ENCODE data around the gene GNB5. TPM values are rescaled to one million over a fixed set of nuclear protein-coding genes. Genes with fewer than 3 reads are reported as not detected.

The GNB5 gene
- total and polyA plus RNA-seq, 2 experiments from 2014 or later = 21.3 to 21.6 TPM

DNA sequence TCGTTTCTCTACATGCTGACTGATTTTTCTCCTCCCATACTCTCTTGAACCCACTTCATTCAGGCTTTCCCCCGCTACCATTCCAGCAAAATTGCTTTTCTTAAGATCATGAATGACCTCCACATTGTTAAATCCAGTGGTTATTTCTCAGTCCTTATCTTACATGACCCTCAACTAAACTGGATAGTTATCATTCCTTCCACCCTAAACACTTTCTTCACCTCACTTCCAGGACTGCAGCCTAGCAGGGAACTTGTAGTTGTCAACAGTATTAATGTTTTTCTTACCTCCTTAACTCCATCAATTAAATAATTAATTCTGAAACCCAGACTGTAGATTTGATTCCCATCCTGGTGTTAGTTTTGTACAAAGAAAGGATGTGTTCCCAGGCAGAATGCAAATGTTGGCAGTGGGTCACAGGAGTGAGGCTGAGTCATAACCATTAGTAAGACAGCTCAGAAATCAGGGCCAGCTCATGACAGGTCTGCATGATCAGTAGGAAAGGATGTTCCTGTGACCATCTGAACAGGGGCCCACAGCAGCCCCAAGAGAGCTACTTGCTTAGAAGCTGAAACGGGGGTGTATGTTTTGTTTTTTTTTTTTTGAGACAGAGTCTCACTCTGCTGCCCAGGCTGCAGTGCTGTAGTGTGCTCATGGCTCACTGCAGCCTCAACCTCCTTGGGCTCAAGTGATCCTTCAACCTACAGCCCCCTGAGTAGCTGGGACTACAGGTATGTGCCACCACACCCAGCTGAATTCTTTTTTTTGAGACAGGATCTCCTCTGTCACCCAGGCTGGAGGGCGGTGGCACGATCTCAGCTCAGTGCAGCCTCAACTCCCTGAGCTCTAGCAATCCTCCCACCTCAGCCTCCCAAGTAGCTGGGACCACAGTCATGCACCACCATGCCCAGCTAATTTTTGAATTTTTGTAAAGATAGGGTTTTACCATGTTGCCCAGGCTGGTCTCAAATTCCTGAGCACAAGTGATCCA is 87.7 kb downstream of the GNB5 start:
- Histone ChIP-seq H4K20me1 (ENCODE audit: insufficient read depth, poor library complexity, severe bottlenecking) (no peaks in the 10 kb centered on the region), H3K4me3 (no peak overlapping the region), H3K4me1 (ENCODE audit: insufficient read depth) (no peaks in the 10 kb centered on the region), H3K27ac (peak overlapping the region; percentile 42), H3K79me2 (no peaks in the 10 kb centered on the region), H2AFZ (no peak overlapping the region), H3K36me3 (replicated peaks; ENCODE audit: insufficient read depth, low read depth) (no peaks in the 10 kb centered on the region), H3K27me3 (no peaks in the 10 kb centered on the region), H3K9me2 (replicated peaks; ENCODE audit: insufficient read depth) (no peaks in the 10 kb centered on the region), H3K4me2 (no peak overlapping the region), H3K9me3 (ENCODE audit: low read depth) (no peaks in the 10 kb centered on the region)
- DNase-seq (ENCODE audit: low spot score) = peak; percentile 76
- TF ChIP-seq EZH2phosphoT487 (IDR thresholded peaks at IDR 0.05; ENCODE audit: low read depth, severe bottlenecking, unreplicated experiment) (no peak), EZH2 (IDR thresholded peaks at IDR 0.05; ENCODE audit: borderline replicate concordance) (no peak)
- TF ChIP-seq, protein P1, sequence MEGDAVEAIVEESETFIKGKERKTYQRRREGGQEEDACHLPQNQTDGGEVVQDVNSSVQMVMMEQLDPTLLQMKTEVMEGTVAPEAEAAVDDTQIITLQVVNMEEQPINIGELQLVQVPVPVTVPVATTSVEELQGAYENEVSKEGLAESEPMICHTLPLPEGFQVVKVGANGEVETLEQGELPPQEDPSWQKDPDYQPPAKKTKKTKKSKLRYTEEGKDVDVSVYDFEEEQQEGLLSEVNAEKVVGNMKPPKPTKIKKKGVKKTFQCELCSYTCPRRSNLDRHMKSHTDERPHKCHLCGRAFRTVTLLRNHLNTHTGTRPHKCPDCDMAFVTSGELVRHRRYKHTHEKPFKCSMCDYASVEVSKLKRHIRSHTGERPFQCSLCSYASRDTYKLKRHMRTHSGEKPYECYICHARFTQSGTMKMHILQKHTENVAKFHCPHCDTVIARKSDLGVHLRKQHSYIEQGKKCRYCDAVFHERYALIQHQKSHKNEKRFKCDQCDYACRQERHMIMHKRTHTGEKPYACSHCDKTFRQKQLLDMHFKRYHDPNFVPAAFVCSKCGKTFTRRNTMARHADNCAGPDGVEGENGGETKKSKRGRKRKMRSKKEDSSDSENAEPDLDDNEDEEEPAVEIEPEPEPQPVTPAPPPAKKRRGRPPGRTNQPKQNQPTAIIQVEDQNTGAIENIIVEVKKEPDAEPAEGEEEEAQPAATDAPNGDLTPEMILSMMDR (IDR thresholded peaks at IDR 0.05; ENCODE audit: poor library complexity) = no peak
- WGBS (ENCODE audit: low lambda C conversion rate, missing lambda C conversion rate) = 85% methylated on average over 5 of the region's 5 CpGs

DNA sequence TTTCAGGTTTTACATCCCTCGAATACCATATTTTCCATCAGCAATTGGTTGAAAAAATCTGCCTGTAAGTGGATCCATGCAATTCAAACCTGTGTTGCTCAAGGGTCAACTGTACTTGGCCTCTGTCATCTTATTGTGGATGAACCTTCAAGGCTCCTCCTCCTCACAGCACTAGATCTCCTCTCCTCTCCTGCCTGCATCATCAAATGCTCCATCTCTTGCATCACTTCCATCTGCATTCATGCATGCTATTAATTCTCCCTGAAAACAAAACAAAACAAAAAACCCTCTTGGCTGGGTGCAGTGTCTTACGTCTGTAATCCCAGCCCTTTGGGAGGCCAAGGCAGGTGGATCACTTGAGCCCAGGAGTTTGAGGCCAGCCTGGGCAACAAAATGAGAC is 88.7 kb downstream of the GNB5 start:
- H3K4me3 ChIP-seq = no peak overlapping the region
- no peak for DNase-seq (ENCODE audit: low spot score)
- H3K4me1 ChIP-seq (ENCODE audit: insufficient read depth) = no peaks in the 10 kb centered on the region
- 83% methylated on average over 2 of the region's 2 CpGs for WGBS (ENCODE audit: low lambda C conversion rate, missing lambda C conversion rate)
- no peak for TF ChIP-seq EZH2 (IDR thresholded peaks at IDR 0.05; ENCODE audit: borderline replicate concordance)
- no peaks in the 10 kb centered on the region for H4K20me1 ChIP-seq (ENCODE audit: insufficient read depth, poor library complexity, severe bottlenecking)
- no peaks in the 10 kb centered on the region for H3K36me3 ChIP-seq (replicated peaks; ENCODE audit: insufficient read depth, low read depth)
- no peaks in the 10 kb centered on the region for H3K9me2 ChIP-seq (replicated peaks; ENCODE audit: insufficient read depth)
- H3K4me2 ChIP-seq = no peak overlapping the region
- H3K79me2 ChIP-seq = no peaks in the 10 kb centered on the region
- H3K9me3 ChIP-seq (ENCODE audit: low read depth) = no peaks in the 10 kb centered on the region
- no peak overlapping the region for H2AFZ ChIP-seq
- no peaks in the 10 kb centered on the region for H3K27me3 ChIP-seq
- H3K27ac ChIP-seq = no peak overlapping the region

DNA sequence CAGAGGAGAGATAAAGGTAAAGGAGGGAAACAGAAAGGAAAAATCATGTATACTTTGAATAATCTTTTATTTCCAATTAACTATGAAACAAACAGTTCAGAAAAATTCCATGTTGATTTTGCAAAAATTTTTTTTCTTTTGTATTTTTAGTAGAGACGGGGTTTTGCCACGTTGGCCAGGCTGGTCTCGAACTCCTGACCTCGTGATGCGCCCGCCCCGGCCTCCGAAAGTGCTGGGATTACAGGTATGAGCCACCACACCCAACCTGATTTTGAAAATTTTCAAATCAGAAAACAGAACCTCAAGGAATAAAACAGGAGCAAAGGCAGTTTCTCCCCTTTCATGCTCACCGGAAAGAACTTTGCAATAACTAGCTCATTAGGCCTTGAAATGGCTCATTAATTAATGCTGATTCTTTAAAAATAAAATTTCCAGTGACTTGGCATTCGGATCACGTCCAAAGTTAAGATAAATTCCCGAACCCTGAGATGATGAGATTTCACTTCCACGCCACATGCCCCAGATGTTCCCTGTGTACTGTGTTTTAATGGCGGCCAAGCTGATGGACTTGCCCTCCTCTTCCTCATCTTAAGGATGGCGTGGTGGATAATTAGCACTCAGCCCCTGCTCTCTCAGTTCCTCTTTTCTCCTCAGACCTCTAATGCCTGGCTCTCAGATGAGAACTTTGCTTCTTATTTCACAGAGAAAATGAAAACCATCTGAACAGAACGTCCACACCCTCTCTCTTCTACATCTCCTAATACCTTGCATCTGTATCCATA is 89.5 kb downstream of the GNB5 start:
- H3K4me1 ChIP-seq (ENCODE audit: insufficient read depth) = no peaks in the 10 kb centered on the region
- TF ChIP-seq, protein P1 (IDR thresholded peaks at IDR 0.05; ENCODE audit: poor library complexity) = no peak
- TF ChIP-seq EZH2phosphoT487 (IDR thresholded peaks at IDR 0.05; ENCODE audit: low read depth, severe bottlenecking, unreplicated experiment) (no peak), EZH2 (IDR thresholded peaks at IDR 0.05; ENCODE audit: borderline replicate concordance) (no peak)
- no peak overlapping the region for H2AFZ ChIP-seq
- 94% methylated on average over 16 of the region's 16 CpGs for WGBS (ENCODE audit: low lambda C conversion rate, missing lambda C conversion rate)
- no peaks in the 10 kb centered on the region for H3K79me2 ChIP-seq
- no peaks in the 10 kb centered on the region for H4K20me1 ChIP-seq (ENCODE audit: insufficient read depth, poor library complexity, severe bottlenecking)
- H3K27ac ChIP-seq = no peak overlapping the region
- no peaks in the 10 kb centered on the region for H3K27me3 ChIP-seq
- H3K9me3 ChIP-seq (ENCODE audit: low read depth) = no peaks in the 10 kb centered on the region
- H3K4me2 ChIP-seq = no peak overlapping the region
- no peak overlapping the region for H3K4me3 ChIP-seq
- H3K9me2 ChIP-seq (replicated peaks; ENCODE audit: insufficient read depth) = no peaks in the 10 kb centered on the region
- DNase-seq (ENCODE audit: low spot score) = no peak
- no peaks in the 10 kb centered on the region for H3K36me3 ChIP-seq (replicated peaks; ENCODE audit: insufficient read depth, low read depth)

All from hepatocyte (in vitro differentiated cells).